ENCODE data around the gene PLA2G12A. TPM values are rescaled to one million over a fixed set of nuclear protein-coding genes. Genes with fewer than 3 reads are reported as not detected.

PLA2G12A gene
- total RNA-seq, 1 donor = 17.7 TPM

DNA sequence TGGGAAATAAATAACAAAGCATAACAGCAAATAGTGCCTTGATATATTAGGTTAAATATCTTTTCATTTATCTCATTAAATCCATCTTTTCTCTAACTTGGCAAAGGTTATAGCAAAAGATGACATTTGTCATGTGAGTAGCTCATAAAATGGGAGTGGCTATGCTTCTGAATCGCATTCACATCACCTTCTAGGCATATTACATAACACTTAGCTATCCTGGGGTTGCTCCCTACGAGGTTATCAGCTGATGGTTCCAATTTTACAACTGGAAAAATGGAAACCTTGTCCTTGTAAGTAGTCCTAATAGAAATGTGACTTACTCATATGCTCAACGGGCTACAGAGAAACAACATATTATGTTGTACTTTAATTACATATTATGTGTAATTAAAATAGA, 16.4 kb downstream of the PLA2G12A start:
- DNase-seq (ENCODE audit: low read depth) = no peak
- TF ChIP-seq, protein P1, sequence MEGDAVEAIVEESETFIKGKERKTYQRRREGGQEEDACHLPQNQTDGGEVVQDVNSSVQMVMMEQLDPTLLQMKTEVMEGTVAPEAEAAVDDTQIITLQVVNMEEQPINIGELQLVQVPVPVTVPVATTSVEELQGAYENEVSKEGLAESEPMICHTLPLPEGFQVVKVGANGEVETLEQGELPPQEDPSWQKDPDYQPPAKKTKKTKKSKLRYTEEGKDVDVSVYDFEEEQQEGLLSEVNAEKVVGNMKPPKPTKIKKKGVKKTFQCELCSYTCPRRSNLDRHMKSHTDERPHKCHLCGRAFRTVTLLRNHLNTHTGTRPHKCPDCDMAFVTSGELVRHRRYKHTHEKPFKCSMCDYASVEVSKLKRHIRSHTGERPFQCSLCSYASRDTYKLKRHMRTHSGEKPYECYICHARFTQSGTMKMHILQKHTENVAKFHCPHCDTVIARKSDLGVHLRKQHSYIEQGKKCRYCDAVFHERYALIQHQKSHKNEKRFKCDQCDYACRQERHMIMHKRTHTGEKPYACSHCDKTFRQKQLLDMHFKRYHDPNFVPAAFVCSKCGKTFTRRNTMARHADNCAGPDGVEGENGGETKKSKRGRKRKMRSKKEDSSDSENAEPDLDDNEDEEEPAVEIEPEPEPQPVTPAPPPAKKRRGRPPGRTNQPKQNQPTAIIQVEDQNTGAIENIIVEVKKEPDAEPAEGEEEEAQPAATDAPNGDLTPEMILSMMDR (IDR thresholded peaks at IDR 0.05; ENCODE audit: insufficient read depth, low read length) = no peak
- H3K4me3 ChIP-seq (ENCODE audit: low read depth, low read length) = no peak overlapping the region

DNA sequence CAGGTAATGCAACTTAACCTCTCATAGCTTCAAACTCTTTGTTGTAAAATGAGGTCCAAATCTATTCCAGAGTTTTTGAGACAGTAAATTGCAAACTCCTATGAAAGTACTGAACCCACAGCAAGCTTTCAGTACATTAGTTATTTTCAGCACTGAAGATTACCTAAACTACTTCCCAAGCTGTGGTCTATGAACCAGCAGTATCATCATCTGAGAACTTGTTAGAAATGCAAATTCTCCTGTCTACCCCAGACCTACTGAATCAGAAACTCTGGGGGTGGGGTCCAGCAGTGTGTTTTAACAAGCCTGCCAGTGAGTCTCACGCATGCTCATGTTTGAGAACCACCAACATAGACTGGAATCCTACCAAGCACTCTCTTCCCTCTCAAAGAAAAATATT, 20.9 kb downstream of the PLA2G12A start:
- TF ChIP-seq, protein P1 (IDR thresholded peaks at IDR 0.05; ENCODE audit: insufficient read depth, low read length) = no peak
- no peak for DNase-seq (ENCODE audit: low read depth)
- H3K4me3 ChIP-seq (ENCODE audit: low read depth, low read length) = no peak overlapping the region

DNA sequence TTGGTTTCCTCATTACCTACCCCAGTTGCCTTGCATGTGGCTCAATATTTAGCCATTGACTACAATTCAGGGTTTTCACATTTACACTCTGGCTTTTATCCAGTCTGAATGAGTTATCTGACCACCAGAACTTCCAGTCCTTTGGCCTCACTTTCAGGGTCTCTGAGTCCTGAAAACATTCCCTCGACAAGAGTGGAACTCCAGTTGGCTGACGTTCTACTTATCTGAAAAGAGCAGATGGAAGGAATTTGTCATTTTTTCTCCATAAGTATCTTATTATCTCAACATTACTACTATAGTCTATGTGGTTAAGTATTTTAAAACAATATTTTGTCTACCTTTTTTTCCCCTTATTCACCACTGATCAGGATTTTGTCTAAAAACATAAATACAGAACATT, 21.4 kb downstream of the PLA2G12A start:
- H3K4me3 ChIP-seq (ENCODE audit: low read depth, low read length) = no peak overlapping the region
- peak; percentile 10 for DNase-seq (ENCODE audit: low read depth)
- TF ChIP-seq, protein P1 (IDR thresholded peaks at IDR 0.05; ENCODE audit: insufficient read depth, low read length) = no peak

DNA sequence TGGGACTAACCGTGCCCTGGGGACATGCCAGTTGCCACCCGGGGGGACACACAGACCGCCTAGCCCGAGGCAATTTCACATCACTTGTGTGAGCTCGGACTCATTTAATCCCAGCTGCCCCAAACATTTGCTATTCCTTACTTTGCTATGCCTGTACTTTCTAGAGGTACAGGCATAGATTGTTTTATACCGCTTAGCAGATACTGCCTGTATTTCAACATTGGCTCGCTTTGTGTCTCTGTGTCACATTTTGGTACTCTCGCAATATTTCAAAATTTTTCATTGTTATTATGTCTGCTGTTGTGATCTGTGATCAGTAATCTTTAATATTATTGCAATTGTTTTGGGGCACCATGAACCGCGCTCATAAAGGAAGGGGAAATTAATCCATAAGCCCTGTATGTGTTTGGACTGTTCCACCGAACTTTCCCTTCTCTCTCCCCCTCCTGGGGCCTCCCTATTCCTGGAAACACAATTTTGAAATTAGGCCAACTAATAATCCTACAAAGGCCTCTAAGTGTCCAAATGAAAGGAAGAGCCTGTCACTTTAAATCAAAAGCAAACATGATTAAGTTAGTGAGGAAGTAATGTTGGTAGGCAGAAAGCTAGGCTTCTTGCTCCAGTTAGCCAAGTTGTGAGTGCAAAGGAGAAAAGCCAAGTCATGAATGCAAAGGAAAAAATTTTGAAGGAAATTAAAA, 26.1 kb downstream of the PLA2G12A start:
- peak overlapping the region; percentile 93 for H3K4me3 ChIP-seq (ENCODE audit: low read depth, low read length)
- peak; percentile 15 for DNase-seq (ENCODE audit: low read depth)
- TF ChIP-seq, protein P1 (IDR thresholded peaks at IDR 0.05; ENCODE audit: insufficient read depth, low read length) = no peak

DNA sequence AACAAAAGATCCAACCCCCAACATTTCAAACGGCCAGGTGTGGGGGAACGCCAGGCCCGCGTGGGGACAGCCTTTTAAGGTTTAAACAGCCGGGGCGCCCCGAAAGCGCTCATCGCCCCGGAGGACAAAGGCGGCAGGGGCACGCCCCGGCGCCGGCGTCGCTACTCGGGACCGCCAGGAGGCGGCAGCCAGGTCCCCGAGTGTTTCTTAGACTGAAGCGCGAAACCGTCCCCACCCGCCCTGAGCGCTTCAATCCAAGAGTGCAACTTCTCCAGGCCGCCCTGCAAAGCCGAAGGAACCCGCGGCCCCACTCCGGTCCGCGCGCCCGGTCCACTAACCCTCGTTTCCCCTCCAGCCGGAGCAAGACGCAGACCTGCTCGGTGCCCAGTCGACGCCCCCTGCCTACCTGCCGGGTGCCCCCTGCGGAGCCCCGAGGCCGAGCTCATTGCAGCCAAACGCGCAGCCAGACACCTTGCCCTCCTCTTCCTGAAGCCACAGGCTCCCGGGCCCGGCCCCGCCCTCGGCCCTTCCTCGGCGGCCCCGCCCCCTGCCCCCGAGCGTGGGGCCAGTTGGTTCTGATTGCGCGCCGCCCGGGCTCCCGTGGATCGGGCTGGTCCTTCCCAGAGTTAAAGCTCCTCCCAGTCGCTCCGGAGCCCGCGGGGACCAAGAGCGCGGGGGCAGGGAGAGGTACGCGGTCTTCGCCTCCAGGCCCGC, 26.8 kb downstream of the PLA2G12A start, which contains the start of gene CASP6:
Gene CASP6 (minus strand): TSS at position 496 of the 714 bp plus-strand sequence. CDS start 50 bp downstream, at position 446.
- peak; percentile 72 for DNase-seq (ENCODE audit: low read depth)
- TF ChIP-seq, protein P1 (IDR thresholded peaks at IDR 0.05; ENCODE audit: insufficient read depth, low read length) = peak; percentile 77
- H3K4me3 ChIP-seq (ENCODE audit: low read depth, low read length) = peak within 1 kb of the TSS; percentile 93

DNA sequence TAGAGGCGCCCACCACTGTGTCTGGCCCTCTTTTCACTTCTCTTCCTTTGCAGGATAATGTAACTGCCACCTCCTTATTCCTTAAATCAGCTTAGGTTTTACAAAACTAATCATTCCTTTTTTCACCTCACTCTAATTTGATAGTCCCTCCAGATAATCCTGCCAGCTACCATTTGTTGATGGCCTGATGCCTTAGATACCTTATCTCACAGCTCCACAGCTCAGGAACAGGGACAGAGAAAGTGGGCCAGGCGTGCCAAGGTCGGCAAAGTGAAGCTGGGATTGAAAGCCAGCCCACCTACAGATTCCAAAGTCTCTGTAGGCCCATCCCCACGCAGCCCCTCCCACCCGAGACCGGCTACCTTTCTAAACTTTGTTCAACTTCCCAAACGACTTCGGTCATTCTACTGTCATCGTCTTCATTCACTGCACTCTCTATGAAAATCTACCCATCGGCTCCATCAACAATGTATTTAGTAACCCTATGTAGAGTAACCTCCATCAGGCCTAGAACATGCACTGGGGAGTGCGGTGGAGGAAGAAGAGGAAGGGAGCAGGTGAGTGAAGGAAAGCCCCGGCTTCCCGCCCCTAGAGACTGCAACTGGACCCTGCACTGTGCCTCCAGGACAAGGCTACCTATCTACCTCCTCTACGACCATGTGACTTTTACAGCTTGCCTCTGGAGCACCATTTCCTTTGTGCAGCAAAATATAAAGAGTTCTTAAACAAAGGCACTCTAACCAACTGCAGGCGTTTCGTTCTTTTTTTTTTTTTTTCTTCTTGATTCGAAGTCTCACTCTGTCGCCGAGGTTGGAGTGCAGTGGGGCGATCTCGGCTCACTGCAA, 28.1 kb downstream of the PLA2G12A start:
- peak overlapping the region; percentile 93 for H3K4me3 ChIP-seq (ENCODE audit: low read depth, low read length)
- DNase-seq (ENCODE audit: low read depth) = peak; percentile 8
- TF ChIP-seq, protein P1 (IDR thresholded peaks at IDR 0.05; ENCODE audit: insufficient read depth, low read length) = no peak

Data from fibroblast of the aortic adventitia (primary cell).